Astrocyte (in vitro differentiated cells and primary cell): Measurements from ENCODE around the gene VSIG2. TPM values are rescaled to one million over a fixed set of nuclear protein-coding genes. Genes with fewer than 3 reads are reported as not detected.

Source experiments
- DNase-seq: peaks from one replicate; pipeline ENCODE4 v3.0.0-alpha.2; 2010; ENCODE audit warnings: low read depth
- FAIRE-seq: peaks from 2 replicates; lab custom pipeline; 2011; peaks lifted over from hg19 to GRCh38; lab: Jason Lieb, UNC
- H2AFZ ChIP-seq: 2 replicates; pipeline ENCODE4 v1.6.0; 2012; ENCODE audit warnings: low read depth, low read length, inconsistent platforms
- H3K27ac ChIP-seq: 2 replicates; pipeline ENCODE4 v1.5.1; 2011; ENCODE audit warnings: low read depth, low read length, inconsistent platforms
- H3K27me3 ChIP-seq: 2 replicates; pipeline ENCODE4 v1.6.0; 2011; ENCODE audit warnings: low read length, inconsistent platforms; ENCODE audit not compliant: insufficient read depth
- H3K36me3 ChIP-seq: 2 replicates; pipeline ENCODE4 v1.5.1; 2011; ENCODE audit warnings: low read length, inconsistent platforms; ENCODE audit not compliant: insufficient read depth
- H3K4me1 ChIP-seq: 2 replicates; pipeline ENCODE4 v1.5.1; 2011; ENCODE audit warnings: low read length, inconsistent platforms; ENCODE audit not compliant: insufficient read depth
- H3K4me2 ChIP-seq: 2 replicates; pipeline ENCODE4 v1.6.0; 2012; ENCODE audit warnings: low read length, inconsistent platforms
- H3K4me3 ChIP-seq: 2 replicates; pipeline ENCODE4 v1.5.1; 2011; ENCODE audit warnings: low read depth, mild to moderate bottlenecking, low read length, inconsistent platforms; ENCODE audit not compliant: insufficient read depth
- H3K79me2 ChIP-seq: 2 replicates; pipeline ENCODE4 v1.6.0; 2012; ENCODE audit warnings: mild to moderate bottlenecking, low read length, inconsistent platforms; ENCODE audit not compliant: insufficient read depth
- H3K9ac ChIP-seq: 2 replicates; pipeline ENCODE4 v1.6.0; 2012; ENCODE audit warnings: mild to moderate bottlenecking, low read length, inconsistent platforms
- H3K9me3 ChIP-seq: 2 replicates; pipeline ENCODE4 v1.5.1; 2012; ENCODE audit warnings: low read depth, mild to moderate bottlenecking, low read length, inconsistent platforms; ENCODE audit not compliant: insufficient read depth
- H4K20me1 ChIP-seq: 2 replicates; pipeline ENCODE4 v1.6.0; 2012; ENCODE audit warnings: low read length, inconsistent platforms; ENCODE audit not compliant: insufficient read depth
- H3K27ac Mint-ChIP-seq: one replicate; pipeline ENCODE4 v1.8.0; 2021; ENCODE audit warnings: mild to moderate bottlenecking, mixed read lengths; ENCODE audit not compliant: unreplicated experiment
- H3K27me3 Mint-ChIP-seq: one replicate; pipeline ENCODE4 v1.8.0; 2021; ENCODE audit warnings: low read depth, mixed read lengths; ENCODE audit not compliant: unreplicated experiment
- H3K36me3 Mint-ChIP-seq: one replicate; pipeline ENCODE4 v1.8.0; 2021; ENCODE audit warnings: low read depth, mixed read lengths; ENCODE audit not compliant: unreplicated experiment
- H3K4me1 Mint-ChIP-seq: one replicate; pipeline ENCODE4 v1.8.0; 2021; ENCODE audit warnings: low read depth, mixed read lengths; ENCODE audit not compliant: unreplicated experiment
- H3K4me3 Mint-ChIP-seq: one replicate; pipeline ENCODE4 v1.8.0; 2021; ENCODE audit warnings: mild to moderate bottlenecking, moderate library complexity, mixed read lengths; ENCODE audit not compliant: unreplicated experiment
- H3K9me3 Mint-ChIP-seq: one replicate; pipeline ENCODE4 v1.8.0; 2021; ENCODE audit warnings: mild to moderate bottlenecking, mixed read lengths; ENCODE audit not compliant: unreplicated experiment
- EZH2 ChIP-seq: IDR thresholded peaks from 2 replicates; pipeline ENCODE4 v1.6.1; 2012; ENCODE audit warnings: mild to moderate bottlenecking, low read length, inconsistent platforms; ENCODE audit not compliant: insufficient read depth
- total RNA-seq: library from RNA; stranded (reverse); gene quantifications from 2 replicates; pipeline ENCODE4 v1.2.1, GENCODE V29; 2021
- TF ChIP-seq, protein P1 (sequence below): IDR thresholded peaks from 2 replicates; pipeline ENCODE4 v1.5.1; 2011; ENCODE audit warnings: low read depth, mild to moderate bottlenecking, inconsistent platforms, low read length, moderate library complexity; ENCODE audit not compliant: insufficient read depth

VSIG2 gene
- total RNA-seq, 1 donor from 2014 or later, result 0.18 TPM

- H3K36me3 Mint-ChIP-seq, result peaks cover 14% of the 10 kb centered on the region
- peaks cover 4% of the 10 kb centered on the region for H4K20me1 ChIP-seq
- H3K27ac Mint-ChIP-seq, result peak overlapping the region; percentile 6
- H3K36me3 ChIP-seq, result peaks cover 13% of the 10 kb centered on the region
- no peaks in the 10 kb centered on the region for H3K9me3 ChIP-seq
- peaks cover 18% of the 10 kb centered on the region for H3K4me1 Mint-ChIP-seq
- DNase-seq, result no peak
- no peak for FAIRE-seq
- H3K9me3 Mint-ChIP-seq, result no peaks in the 10 kb centered on the region
- no peak overlapping the region for H3K4me3 Mint-ChIP-seq
- no peak for TF ChIP-seq EZH2
- TF ChIP-seq, protein P1, sequence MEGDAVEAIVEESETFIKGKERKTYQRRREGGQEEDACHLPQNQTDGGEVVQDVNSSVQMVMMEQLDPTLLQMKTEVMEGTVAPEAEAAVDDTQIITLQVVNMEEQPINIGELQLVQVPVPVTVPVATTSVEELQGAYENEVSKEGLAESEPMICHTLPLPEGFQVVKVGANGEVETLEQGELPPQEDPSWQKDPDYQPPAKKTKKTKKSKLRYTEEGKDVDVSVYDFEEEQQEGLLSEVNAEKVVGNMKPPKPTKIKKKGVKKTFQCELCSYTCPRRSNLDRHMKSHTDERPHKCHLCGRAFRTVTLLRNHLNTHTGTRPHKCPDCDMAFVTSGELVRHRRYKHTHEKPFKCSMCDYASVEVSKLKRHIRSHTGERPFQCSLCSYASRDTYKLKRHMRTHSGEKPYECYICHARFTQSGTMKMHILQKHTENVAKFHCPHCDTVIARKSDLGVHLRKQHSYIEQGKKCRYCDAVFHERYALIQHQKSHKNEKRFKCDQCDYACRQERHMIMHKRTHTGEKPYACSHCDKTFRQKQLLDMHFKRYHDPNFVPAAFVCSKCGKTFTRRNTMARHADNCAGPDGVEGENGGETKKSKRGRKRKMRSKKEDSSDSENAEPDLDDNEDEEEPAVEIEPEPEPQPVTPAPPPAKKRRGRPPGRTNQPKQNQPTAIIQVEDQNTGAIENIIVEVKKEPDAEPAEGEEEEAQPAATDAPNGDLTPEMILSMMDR, result no peak
- H3K4me3 ChIP-seq, result no peak overlapping the region
- no peak overlapping the region for H3K9ac ChIP-seq
- no peaks in the 10 kb centered on the region for H3K27me3 Mint-ChIP-seq
- H3K4me1 ChIP-seq, result peaks cover 17% of the 10 kb centered on the region
- no peaks in the 10 kb centered on the region for H3K27me3 ChIP-seq
- no peaks in the 10 kb centered on the region for H3K79me2 ChIP-seq
- H3K27ac ChIP-seq, result no peak overlapping the region
- H3K4me2 ChIP-seq, result no peak overlapping the region
- H2AFZ ChIP-seq, result no peak overlapping the region
Observed at GRCh38 chr11:124768914-124769313, 16.9 kb upstream of the VSIG2 start.

DNA sequence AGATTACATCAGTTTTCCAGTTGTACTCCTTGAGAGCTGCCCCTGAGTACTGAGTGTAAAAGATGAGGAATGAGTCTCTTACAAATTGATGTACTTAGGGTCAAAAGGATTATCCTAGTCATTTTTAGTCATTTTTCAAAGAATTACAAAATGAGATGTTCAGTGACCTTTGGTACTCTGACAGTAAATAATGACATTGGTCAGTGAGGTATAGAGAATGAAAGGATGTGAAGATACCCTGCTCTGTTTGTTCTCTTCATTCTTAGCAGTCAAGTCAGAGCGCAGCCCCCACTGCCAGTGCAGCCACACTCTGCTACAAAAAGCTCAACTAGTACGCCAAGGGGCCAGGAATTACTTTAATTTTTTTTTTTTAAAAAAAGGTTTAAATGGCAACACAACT, 14.1 kb upstream of the VSIG2 start:
- Mint-ChIP-seq H3K4me1 (peaks cover 28% of the 10 kb centered on the region), H3K27ac (no peak overlapping the region), H3K4me3 (no peak overlapping the region), H3K9me3 (no peaks in the 10 kb centered on the region), H3K27me3 (peaks cover 3% of the 10 kb centered on the region), H3K36me3 (peaks cover 12% of the 10 kb centered on the region)
- H3K4me3 ChIP-seq, result no peak overlapping the region
- no peak overlapping the region for H2AFZ ChIP-seq
- peaks cover 29% of the 10 kb centered on the region for H4K20me1 ChIP-seq
- FAIRE-seq, result no peak
- TF ChIP-seq, protein P1, result no peak
- no peak for TF ChIP-seq EZH2
- no peak overlapping the region for H3K27ac ChIP-seq
- H3K4me1 ChIP-seq, result peaks cover 25% of the 10 kb centered on the region
- H3K4me2 ChIP-seq, result no peak overlapping the region
- H3K79me2 ChIP-seq, result no peaks in the 10 kb centered on the region
- peaks cover 12% of the 10 kb centered on the region for H3K27me3 ChIP-seq
- peaks cover 12% of the 10 kb centered on the region for H3K36me3 ChIP-seq
- no peaks in the 10 kb centered on the region for H3K9me3 ChIP-seq
- DNase-seq, result no peak
- H3K9ac ChIP-seq, result no peak overlapping the region

- peak overlapping the region; percentile 83 for H3K4me3 Mint-ChIP-seq
- TF ChIP-seq EZH2, result no peak
- TF ChIP-seq, protein P1, result peak; percentile 79
- H2AFZ ChIP-seq, result no peak overlapping the region
- no peaks in the 10 kb centered on the region for H3K9me3 Mint-ChIP-seq
- peak overlapping the region; percentile 52 for H3K4me3 ChIP-seq
- FAIRE-seq, result no peak
- H3K36me3 Mint-ChIP-seq, result peaks cover 12% of the 10 kb centered on the region
- peak overlapping the region; percentile 49 for H3K9ac ChIP-seq
- H3K79me2 ChIP-seq, result no peaks in the 10 kb centered on the region
- peaks cover 36% of the 10 kb centered on the region for H4K20me1 ChIP-seq
- H3K4me2 ChIP-seq, result peak overlapping the region; percentile 95
- H3K36me3 ChIP-seq, result peaks cover 12% of the 10 kb centered on the region
- H3K9me3 ChIP-seq, result no peaks in the 10 kb centered on the region
- H3K4me1 ChIP-seq, result peaks cover 13% of the 10 kb centered on the region
- H3K27me3 ChIP-seq, result peaks cover 23% of the 10 kb centered on the region
- DNase-seq, result peak; percentile 26
- peak overlapping the region; percentile 50 for H3K27ac Mint-ChIP-seq
- H3K27ac ChIP-seq, result no peak overlapping the region
- peaks cover 22% of the 10 kb centered on the region for H3K27me3 Mint-ChIP-seq
- H3K4me1 Mint-ChIP-seq, result peaks cover 15% of the 10 kb centered on the region
Observed at GRCh38 chr11:124763156-124763947, 11.3 kb upstream of the VSIG2 start.
